ENCODE results near the gene RPH3AL.
"Not testable (repeated sequence)": the region's sequence is repeated elsewhere in the genome, so short reads cannot be mapped to it uniquely, and the experiment has no call there.

Gene RPH3AL

GRCh38 chr17:202501-202951 lies 150.1 kb downstream of the RPH3AL start:
- DNase-seq (ENCODE audit: low spot score): no peak

GRCh38 chr17:201736-202135 lies 150.9 kb downstream of the RPH3AL start:
- not testable (repeated sequence) for DNase-seq (ENCODE audit: low spot score)

GRCh38 chr17:201257-201656 lies 151.3 kb downstream of the RPH3AL start:
- not testable (repeated sequence) for DNase-seq (ENCODE audit: low spot score)

GRCh38 chr17:200586-200985 lies 152.0 kb downstream of the RPH3AL start:
- DNase-seq (ENCODE audit: low spot score): no peak

- DNase-seq (ENCODE audit: low spot score): no peak
These were observed 152.6 kb downstream of the RPH3AL start for GRCh38 chr17:199806-200545.

GRCh38 chr17:199191-199604 lies 153.4 kb downstream of the RPH3AL start:
- DNase-seq (ENCODE audit: low spot score): no peak

GRCh38 chr17:198225-198624 lies 154.4 kb downstream of the RPH3AL start:
- not testable (repeated sequence) for DNase-seq (ENCODE audit: low spot score)

- DNase-seq (ENCODE audit: low spot score): no peak
These were observed 155.3 kb downstream of the RPH3AL start for GRCh38 chr17:197352-197751.

GRCh38 chr17:194828-195602 lies 157.6 kb downstream of the RPH3AL start:
- no peak for DNase-seq (ENCODE audit: low spot score)

GRCh38 chr17:193841-194806 lies 158.5 kb downstream of the RPH3AL start:
- DNase-seq (ENCODE audit: low spot score): no peak

- DNase-seq (ENCODE audit: low spot score): no peak
These were observed 159.2 kb downstream of the RPH3AL start for GRCh38 chr17:193426-193810.

- no peak for DNase-seq (ENCODE audit: low spot score)
These were observed 159.8 kb downstream of the RPH3AL start for GRCh38 chr17:192666-193425.

GRCh38 chr17:189444-189843 lies 163.2 kb downstream of the RPH3AL start:
- DNase-seq (ENCODE audit: low spot score): no peak

GRCh38 chr17:187130-187529 lies 165.5 kb downstream of the RPH3AL start:
- no peak for DNase-seq (ENCODE audit: low spot score)

GRCh38 chr17:185445-186138 lies 167.0 kb downstream of the RPH3AL start:
- DNase-seq (ENCODE audit: low spot score): no peak

GRCh38 chr17:183021-183420 lies 169.6 kb downstream of the RPH3AL start:
- DNase-seq (ENCODE audit: low spot score): no peak

GRCh38 chr17:182050-182751 lies 170.4 kb downstream of the RPH3AL start:
- no peak for DNase-seq (ENCODE audit: low spot score)

GRCh38 chr17:181245-182049 lies 171.2 kb downstream of the RPH3AL start, which contains the start of gene DOC2B:
DOC2B (minus strand) TSS chr17:181650; CDS start chr17:181479, 171 bp downstream.
- DNase-seq (ENCODE audit: low spot score): no peak
